B cell (primary cell): ENCODE data around the gene ZIC4. TPM values are rescaled to one million over a fixed set of nuclear protein-coding genes. Genes with fewer than 3 reads are reported as not detected.

Experiments used
- ATAC-seq: fragments of 200-7000 bp; cut with Tn5 transposase; one replicate; pipeline ENCODE4 v1.10.0; 2021; ENCODE audit warnings: low read depth, mild to moderate bottlenecking, moderate number of reproducible peaks, moderate library complexity
- CTCF ChIA-PET: fragments of 350-600 bp; sonication (Branson Sonifier 250); formaldehyde crosslinking; loops from one replicate; lab custom pipeline; 2021; ENCODE audit warnings: antibody characterized with exemption, inconsistent platforms; lab: Charles Lee
- POLR2A ChIA-PET: fragments of 350-600 bp; sonication (Branson Sonifier 250); formaldehyde crosslinking; loops from one replicate; lab custom pipeline; 2021; ENCODE audit warnings: antibody characterized with exemption; lab: Charles Lee
- DNase-seq: peaks from one replicate; pipeline ENCODE4 v3.0.0; 2013
- H2AFZ ChIP-seq: 2 replicates; pipeline ENCODE4 v1.6.1; 2012; ENCODE audit warnings: mild to moderate bottlenecking, low read depth, low read length; ENCODE audit not compliant: insufficient read depth, poor library complexity, severe bottlenecking
- H3K27ac ChIP-seq, 2 donors: 1 replicate in 1 of 2; 2 replicates in 1 of 2; pipeline ENCODE4 v1.5.1; 2012 to 2013; ENCODE audit warnings: low read length in 2 of 2, mild to moderate bottlenecking in 2 of 2, moderate library complexity in 1 of 2
- H3K27me3 ChIP-seq, 4 experiments: fragments of 200-600 bp in 1 of 4; sonication (generic) in 1 of 4; replicated peaks in 1 of 4; 1 replicate in 2 of 4; 2 replicates in 2 of 4; pipeline versions ENCODE4 v1.6.1 to v1.7.0; 2013 to 2016; ENCODE audit warnings: low read length in 3 of 4, mild to moderate bottlenecking in 2 of 4, mixed read lengths in 1 of 4, moderate library complexity in 1 of 4; ENCODE audit not compliant: insufficient read depth in 4 of 4, control insufficient read depth in 3 of 4; ENCODE audit errors: control extremely low read depth in 1 of 4
- H3K36me3 ChIP-seq, 2 experiments: replicated peaks in 1 of 2; 1 replicate in 1 of 2; 2 replicates in 1 of 2; pipeline versions ENCODE4 v1.6.1 to v1.7.1; 2013; ENCODE audit warnings: low read length in 1 of 2; ENCODE audit not compliant: insufficient read depth in 2 of 2, control insufficient read depth in 1 of 2; ENCODE audit errors: control extremely low read depth in 1 of 2, extremely low read depth in 1 of 2
- H3K4me1 ChIP-seq, 2 donors: fragments of 200-600 bp in 1 of 2; sonication (generic) in 1 of 2; 1 replicate in 1 of 2; 2 replicates in 1 of 2; pipeline versions ENCODE4 v1.5.1 to v1.6.1; 2013 to 2017; ENCODE audit warnings: low read length in 2 of 2; ENCODE audit not compliant: control insufficient read depth in 2 of 2, insufficient read depth in 2 of 2
- H3K4me2 ChIP-seq: replicated peaks from 2 replicates; pipeline ENCODE3; 2012; ENCODE audit warnings: mild to moderate bottlenecking, low read depth, low read length; ENCODE audit not compliant: poor library complexity, severe bottlenecking
- H3K4me3 ChIP-seq, 5 experiments: fragments of 200-600 bp in 1 of 5; sonication (generic) in 1 of 5; 1 replicate in 3 of 5; 2 replicates in 2 of 5; pipeline versions ENCODE4 v1.5.1 to v1.7.0; 2011 to 2016; ENCODE audit warnings: low read length in 4 of 5, mild to moderate bottlenecking in 4 of 5, low read depth in 2 of 5, control low read depth in 1 of 5, moderate library complexity in 1 of 5; ENCODE audit not compliant: insufficient read depth in 1 of 5; ENCODE audit errors: control extremely low read depth in 1 of 5, extremely low read depth in 1 of 5
- H3K79me2 ChIP-seq: fragments of 200-600 bp; sonication (generic); one replicate; pipeline ENCODE4 v1.6.0; 2016; ENCODE audit warnings: low read length; ENCODE audit not compliant: control insufficient read depth, insufficient read depth
- H3K9ac ChIP-seq: fragments of 200-600 bp; sonication (generic); 2 replicates; pipeline ENCODE4 v1.6.1; 2017; ENCODE audit warnings: mild to moderate bottlenecking, low read length, moderate library complexity
- H3K9me3 ChIP-seq, 3 donors: one replicate each; pipeline versions ENCODE4 v1.6.1 to v1.7.1; 2013; ENCODE audit warnings: low read length in 2 of 3; ENCODE audit not compliant: control insufficient read depth in 2 of 3, insufficient read depth in 1 of 3; ENCODE audit errors: control extremely low read depth in 1 of 3
- H4K20me1 ChIP-seq: 2 replicates; pipeline ENCODE4 v1.6.0; 2012; ENCODE audit warnings: mild to moderate bottlenecking, low read length; ENCODE audit not compliant: insufficient read depth, control insufficient read depth, poor library complexity, severe bottlenecking
- H3K27ac Mint-ChIP-seq: one replicate; pipeline ENCODE4 v1.8.0; 2021; ENCODE audit warnings: mixed read lengths
- H3K27me3 Mint-ChIP-seq: one replicate; pipeline ENCODE4 v1.8.0; 2021; ENCODE audit warnings: mixed read lengths
- H3K4me1 Mint-ChIP-seq: one replicate; pipeline ENCODE4 v1.8.0; 2021; ENCODE audit warnings: mixed read lengths
- H3K4me3 Mint-ChIP-seq: one replicate; pipeline ENCODE4 v1.8.0; 2021; ENCODE audit warnings: mixed read lengths
- H3K9me3 Mint-ChIP-seq: one replicate; pipeline ENCODE4 v1.8.0; 2022; ENCODE audit warnings: mixed read lengths; ENCODE audit not compliant: insufficient read depth
- CTCF ChIP-seq: fragments of 200-600 bp; IDR thresholded peaks from one replicate; pipeline ENCODE4 v1.8.0; 2022; ENCODE audit warnings: antibody characterized with exemption, mild to moderate bottlenecking
- EZH2 ChIP-seq: IDR thresholded peaks from 2 replicates; pipeline ENCODE4 v1.6.1; 2012; ENCODE audit warnings: borderline replicate concordance, low read depth, mild to moderate bottlenecking, moderate library complexity, low read length; ENCODE audit not compliant: insufficient read depth, poor library complexity, severe bottlenecking
- WGBS: methylation state at CpG from one replicate; pipeline ENCODE4 v1.1.5; 2013; ENCODE audit warnings: missing lambda C conversion rate; ENCODE audit not compliant: insufficient coverage; 5-methylcytosine and 5-hydroxymethylcytosine counted together
- intact Hi-C: fragments of 100-400 bp; cut with micrococcal nuclease; formaldehyde crosslinking; loops from one replicate; pipeline ENCODE4 v1.10.0; 2022
- polyA plus RNA-seq: library from polyadenylated mRNA; depleted of rRNA; stranded (reverse); fragments of >200 nt; gene quantifications from 2 replicates; pipeline ENCODE4 v1.2.3, GENCODE V29; 2012
- total RNA-seq, 2 donors: library from RNA; stranded (reverse); fragments of 120-200 nt in 1 of 2; gene quantifications; 1 replicate in 1 of 2; 2 replicates in 1 of 2; pipeline versions ENCODE4 v1.2.3 to v1.2.4, GENCODE V29; 2013 to 2022

ZIC4 gene
- total and polyA plus RNA-seq, 2 donors (not counting 1 experiment from before 2014, with no cell fraction given): not detected

DNA sequence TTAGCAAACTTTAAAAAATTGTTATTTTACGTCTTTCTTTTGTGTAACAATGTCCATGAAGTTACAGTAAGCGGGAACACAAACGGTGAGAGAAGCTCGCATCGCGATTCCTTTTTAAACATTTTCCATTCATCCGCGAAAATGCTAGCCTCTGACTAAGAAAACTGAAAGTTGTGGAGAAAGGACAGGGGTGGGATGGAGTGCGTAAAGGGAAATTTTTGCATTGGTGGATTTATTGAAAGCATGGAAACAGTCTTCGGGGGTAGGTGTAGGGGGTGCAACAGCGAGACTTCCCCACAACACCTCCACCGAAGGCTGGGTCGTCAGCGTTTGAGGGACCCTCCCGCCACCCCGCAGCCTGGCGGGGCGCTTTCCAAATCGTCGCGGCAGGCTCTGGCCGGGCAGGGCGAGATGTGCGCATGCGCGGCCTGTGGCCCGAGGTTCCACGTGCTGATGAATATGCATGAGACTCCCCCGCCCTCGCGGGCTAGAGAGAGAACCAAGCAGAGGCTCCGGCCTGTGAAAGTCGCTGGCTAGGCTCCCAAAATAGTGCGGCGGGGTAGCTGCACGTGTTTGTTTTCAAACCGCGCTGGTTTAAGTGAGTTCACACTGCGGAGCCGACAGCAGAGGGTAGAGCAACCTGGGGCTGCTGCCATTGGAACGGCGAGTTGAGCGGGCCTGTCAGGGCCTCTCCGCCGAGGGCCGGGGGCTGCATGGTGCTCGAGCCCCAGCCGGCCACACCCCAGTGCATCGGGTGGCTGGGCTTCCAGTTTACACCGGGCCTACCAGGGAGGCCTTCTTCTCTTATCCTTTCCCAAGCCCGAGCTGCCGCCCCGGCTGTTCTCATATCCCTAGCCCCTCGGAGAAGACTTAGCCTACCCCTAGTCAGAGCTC lies 12.7 kb upstream of the ZIC4 start:
- H3K4me2 ChIP-seq: no peak overlapping the region
- intact Hi-C loops: no loop called here

More for the DNA sequence above, 12.7 kb upstream of the ZIC4 start:
- DNase-seq: no peak
- Histone ChIP-seq H3K9ac (no peak overlapping the region), H3K27ac (no peak overlapping the region), H3K27me3 (peaks cover 2 to 71% (median 52%) of the 10 kb centered on the region in 4 experiments), H3K4me1 (peaks cover 5 to 7% of the 10 kb centered on the region in 2 donors), H4K20me1 (no peaks in the 10 kb centered on the region), H2AFZ (no peak overlapping the region), H3K9me3 (peaks cover 0 to 40% (median 0%) of the 10 kb centered on the region in 3 donors), H3K79me2 (no peaks in the 10 kb centered on the region), H3K4me3 (no peak overlapping the region), H3K36me3 (no peaks in the 10 kb centered on the region)
- no peak for ATAC-seq
- Mint-ChIP-seq H3K9me3 (peaks cover 2% of the 10 kb centered on the region), H3K4me3 (no peak overlapping the region), H3K27ac (no peak overlapping the region), H3K4me1 (peaks cover 4% of the 10 kb centered on the region), H3K27me3 (peaks cover 78% of the 10 kb centered on the region)
- ChIA-PET POLR2A (no interaction called here), CTCF (no interaction called here)
- TF ChIP-seq EZH2: no peak
- TF ChIP-seq CTCF: no peak
- 6% methylated on average over 43 of the region's 54 CpGs for WGBS
